Raji (cell line): ENCODE measurements around the gene PLA2G4A.

Experiments
- POLR2A ChIP-seq: IDR thresholded peaks from 2 replicates; pipeline ENCODE4 v1.6.1; 2011; ENCODE audit warnings: low read depth, low read length, control low read depth; ENCODE audit not compliant: insufficient read depth

The PLA2G4A gene

GRCh38 chr1:186813420-186813819 is 15.3 kb upstream of the PLA2G4A start:
- no peak for TF ChIP-seq POLR2A

DNA sequence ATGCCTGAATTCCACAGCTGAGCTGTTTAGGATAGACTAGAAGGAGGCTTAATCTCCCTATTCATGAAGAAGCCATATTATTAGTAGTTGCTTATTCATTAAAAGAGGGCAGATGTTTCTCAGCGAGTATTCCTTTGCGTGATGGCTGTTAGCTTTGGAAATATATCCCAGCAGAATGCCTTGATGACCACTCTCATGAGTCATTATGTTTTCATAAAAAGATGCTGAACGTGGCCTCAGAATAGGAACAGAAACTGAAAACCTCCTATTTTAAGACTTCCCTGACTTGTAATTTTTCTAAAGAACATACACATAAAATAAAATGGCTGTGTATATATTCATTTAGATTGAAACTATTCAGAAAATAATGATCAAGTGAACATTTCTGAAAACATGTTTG is 9.6 kb upstream of the PLA2G4A start:
- TF ChIP-seq POLR2A: no peak

GRCh38 chr1:186819563-186819962 is 9.2 kb upstream of the PLA2G4A start:
- no peak for TF ChIP-seq POLR2A

DNA sequence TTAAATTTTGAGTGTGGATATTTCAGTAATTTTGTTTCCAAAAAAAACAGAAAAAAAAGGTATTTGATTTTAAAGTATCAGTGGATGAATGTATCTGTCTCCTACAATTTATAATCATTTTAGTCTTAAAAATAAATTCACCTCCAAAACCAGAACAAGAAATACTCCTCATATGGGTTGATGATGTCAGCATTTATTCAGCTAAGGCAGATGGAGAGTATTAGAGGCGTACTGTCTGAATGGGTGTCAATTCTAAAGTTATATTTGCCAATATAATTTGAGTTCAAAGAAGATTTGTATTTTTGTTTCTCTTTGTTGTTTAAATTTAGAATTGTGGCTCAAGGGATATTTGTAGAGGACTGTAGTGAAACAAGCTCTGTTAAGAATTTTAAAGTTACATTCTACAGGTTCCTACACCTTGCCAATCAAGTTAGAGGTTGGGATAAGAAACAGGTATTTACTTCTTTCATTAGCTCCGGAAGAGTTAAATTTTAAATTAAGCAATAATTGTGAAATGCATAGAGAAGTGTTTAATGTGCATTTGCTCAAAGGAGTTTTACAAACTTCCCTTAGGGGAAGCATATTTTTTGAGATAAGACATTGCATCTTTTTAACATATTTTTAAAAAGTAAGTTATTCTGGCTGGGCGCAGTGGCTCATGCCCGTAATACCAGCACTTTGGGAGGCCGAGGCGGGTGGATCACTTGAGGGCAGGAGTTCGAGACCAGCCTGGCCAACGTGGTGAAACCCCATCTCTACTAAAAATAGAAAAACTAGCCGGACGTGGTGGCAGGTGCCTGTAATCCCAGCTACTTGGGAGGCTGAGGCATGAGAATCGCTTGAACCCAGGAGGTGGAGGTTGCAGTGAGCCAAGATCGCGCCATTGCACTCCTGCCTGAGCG is 1.2 kb downstream of the PLA2G4A start:
- no peak for TF ChIP-seq POLR2A

- no peak for TF ChIP-seq POLR2A
These were observed 2.4 kb downstream of the PLA2G4A start for GRCh38 chr1:186831168-186831567.

- no peak for TF ChIP-seq POLR2A
These were observed 5.7 kb downstream of the PLA2G4A start for GRCh38 chr1:186834399-186834958.

DNA sequence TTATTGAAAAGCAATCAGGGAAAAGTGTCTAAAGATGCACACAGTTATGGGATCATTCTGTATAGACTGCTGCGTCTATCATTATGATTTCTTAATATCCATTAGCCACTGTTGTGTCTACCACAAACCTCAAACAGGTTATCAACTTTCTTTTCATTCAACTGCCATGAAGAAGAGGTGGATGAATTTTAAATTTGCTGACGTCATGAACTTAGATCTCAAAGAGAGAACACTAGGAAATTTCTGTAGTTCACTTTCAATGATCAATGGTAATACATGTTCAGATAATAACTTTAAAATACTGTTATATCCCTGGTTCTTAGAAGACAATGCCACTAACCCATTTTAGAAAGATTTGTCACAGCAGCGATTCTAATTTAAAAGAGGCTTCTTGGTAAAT is 6.7 kb downstream of the PLA2G4A start:
- TF ChIP-seq POLR2A: no peak

- no peak for TF ChIP-seq POLR2A
These were observed 9.1 kb downstream of the PLA2G4A start for GRCh38 chr1:186837806-186838205.

GRCh38 chr1:186838380-186839040 is 9.8 kb downstream of the PLA2G4A start:
- no peak for TF ChIP-seq POLR2A

GRCh38 chr1:186839041-186839400 is 10.3 kb downstream of the PLA2G4A start:
- TF ChIP-seq POLR2A: no peak

DNA sequence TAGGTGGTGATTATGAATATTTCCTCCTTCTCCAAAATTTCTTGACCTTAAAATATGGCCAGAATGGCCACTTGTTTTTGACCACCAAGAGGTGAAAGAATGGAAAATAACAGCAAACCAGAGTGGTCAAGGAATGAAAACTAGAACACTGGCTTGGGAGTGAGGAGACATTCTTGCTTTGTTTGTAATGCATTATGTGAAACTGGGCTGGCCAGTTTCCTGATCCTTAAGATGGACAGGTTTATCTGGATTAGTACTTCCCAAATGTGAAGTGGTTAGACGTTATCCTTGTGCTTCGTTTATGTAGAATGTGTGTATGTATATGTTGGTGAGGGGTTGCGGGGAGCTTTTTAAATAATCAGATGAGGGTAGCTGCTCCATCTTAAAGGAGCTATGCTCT is 12.8 kb downstream of the PLA2G4A start:
- no peak for TF ChIP-seq POLR2A

- no peak for TF ChIP-seq POLR2A
These were observed 13.8 kb downstream of the PLA2G4A start for GRCh38 chr1:186842547-186842946.

- TF ChIP-seq POLR2A: no peak
These were observed 14.5 kb downstream of the PLA2G4A start for GRCh38 chr1:186843226-186843625.

DNA sequence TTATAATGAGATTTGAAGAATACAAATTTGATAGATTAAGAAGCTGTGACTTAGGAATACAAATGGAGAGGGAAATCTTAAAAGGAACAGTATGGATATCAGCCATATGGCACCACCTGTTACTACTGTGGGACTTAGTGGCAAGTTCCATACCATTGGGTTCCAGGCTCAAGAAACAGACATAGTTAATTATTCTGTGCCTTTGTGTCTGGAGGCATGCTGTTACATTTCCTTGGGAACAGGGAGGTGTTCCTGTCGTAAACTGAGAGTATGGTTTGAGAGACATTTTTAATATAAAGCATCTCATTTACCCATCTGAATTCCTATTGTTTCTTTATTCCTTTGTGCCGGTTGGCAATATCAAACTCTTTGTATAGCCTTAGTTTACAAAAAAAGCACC is 15.2 kb downstream of the PLA2G4A start:
- TF ChIP-seq POLR2A: no peak

DNA sequence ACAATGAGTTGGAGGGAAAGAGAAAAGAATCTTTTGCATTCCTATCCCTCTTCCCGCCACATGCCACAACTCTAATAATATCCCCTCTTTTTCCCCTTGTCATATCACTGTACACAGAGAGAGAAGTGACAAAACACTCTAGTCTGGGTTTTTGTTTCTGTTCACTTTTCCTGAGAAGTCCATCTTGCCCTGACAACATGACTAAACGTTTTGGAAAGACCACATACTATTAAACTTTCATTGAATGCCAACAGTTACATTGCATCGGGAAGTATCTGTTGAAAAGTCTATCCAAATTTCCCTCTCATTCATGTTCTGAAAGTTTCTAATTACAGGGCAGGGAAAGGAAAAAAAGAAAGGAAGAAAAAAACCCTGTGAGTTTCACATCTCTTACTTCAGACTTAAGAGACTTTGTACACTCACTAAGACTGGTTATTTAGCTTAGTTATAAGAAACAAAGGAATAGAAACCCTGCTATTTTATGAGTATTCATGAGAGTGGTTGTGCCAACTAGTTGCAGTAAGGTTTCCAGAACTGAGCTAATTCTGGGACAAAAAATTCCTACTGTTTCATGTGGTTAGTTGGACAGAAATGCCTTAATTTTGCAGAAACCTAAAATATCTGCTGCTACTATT is 16.9 kb downstream of the PLA2G4A start:
- no peak for TF ChIP-seq POLR2A
